HCT116 (cell line): ENCODE data around the gene CTSV.
A peak's percentile ranks its signal among the peaks of the same experiment; 100 is the strongest.
"Not testable (repeated sequence)": the region's sequence is repeated elsewhere in the genome, so short reads cannot be mapped to it uniquely, and the experiment has no call there.

ENCODE experiments used
- EZH2phosphoT487 ChIP-seq: fragments of 200-600 bp; IDR thresholded peaks from 2 replicates; pipeline ENCODE4 v1.6.1; 2018; ENCODE audit warnings: antibody characterized with exemption, borderline replicate concordance
- POLR2A ChIP-seq: IDR thresholded peaks from 2 replicates; pipeline ENCODE4 v1.7.0; 2011; ENCODE audit warnings: borderline replicate concordance; ENCODE audit not compliant: insufficient read depth, insufficient read length; ENCODE audit errors: extremely low read depth
- POLR2AphosphoS5 ChIP-seq: IDR thresholded peaks from 2 replicates; pipeline ENCODE4 v1.6.1; 2011; ENCODE audit warnings: mild to moderate bottlenecking, low read depth, low read length, moderate library complexity
- TF ChIP-seq, protein P1 (sequence below): IDR thresholded peaks from 2 replicates; pipeline ENCODE4 v1.6.1; 2012; ENCODE audit warnings: low read depth
- TF ChIP-seq, protein P2 (sequence below), 3 experiments: fragments of 200-600 bp in 1 of 3; sonication (generic) in 1 of 3; IDR thresholded peaks in 2 of 3; conservative IDR thresholded peaks in 1 of 3; 2 replicates each; pipeline ENCODE4 v1.5.1; 2012 to 2017; ENCODE audit warnings: low read depth in 2 of 3, low read length in 2 of 3, antibody characterized with exemption in 1 of 3, borderline replicate concordance in 1 of 3, control low read depth in 1 of 3, mild to moderate bottlenecking in 1 of 3, mixed read lengths in 1 of 3, mixed run types in 1 of 3, moderate library complexity in 1 of 3; ENCODE audit not compliant: insufficient read depth in 1 of 3

DNA sequence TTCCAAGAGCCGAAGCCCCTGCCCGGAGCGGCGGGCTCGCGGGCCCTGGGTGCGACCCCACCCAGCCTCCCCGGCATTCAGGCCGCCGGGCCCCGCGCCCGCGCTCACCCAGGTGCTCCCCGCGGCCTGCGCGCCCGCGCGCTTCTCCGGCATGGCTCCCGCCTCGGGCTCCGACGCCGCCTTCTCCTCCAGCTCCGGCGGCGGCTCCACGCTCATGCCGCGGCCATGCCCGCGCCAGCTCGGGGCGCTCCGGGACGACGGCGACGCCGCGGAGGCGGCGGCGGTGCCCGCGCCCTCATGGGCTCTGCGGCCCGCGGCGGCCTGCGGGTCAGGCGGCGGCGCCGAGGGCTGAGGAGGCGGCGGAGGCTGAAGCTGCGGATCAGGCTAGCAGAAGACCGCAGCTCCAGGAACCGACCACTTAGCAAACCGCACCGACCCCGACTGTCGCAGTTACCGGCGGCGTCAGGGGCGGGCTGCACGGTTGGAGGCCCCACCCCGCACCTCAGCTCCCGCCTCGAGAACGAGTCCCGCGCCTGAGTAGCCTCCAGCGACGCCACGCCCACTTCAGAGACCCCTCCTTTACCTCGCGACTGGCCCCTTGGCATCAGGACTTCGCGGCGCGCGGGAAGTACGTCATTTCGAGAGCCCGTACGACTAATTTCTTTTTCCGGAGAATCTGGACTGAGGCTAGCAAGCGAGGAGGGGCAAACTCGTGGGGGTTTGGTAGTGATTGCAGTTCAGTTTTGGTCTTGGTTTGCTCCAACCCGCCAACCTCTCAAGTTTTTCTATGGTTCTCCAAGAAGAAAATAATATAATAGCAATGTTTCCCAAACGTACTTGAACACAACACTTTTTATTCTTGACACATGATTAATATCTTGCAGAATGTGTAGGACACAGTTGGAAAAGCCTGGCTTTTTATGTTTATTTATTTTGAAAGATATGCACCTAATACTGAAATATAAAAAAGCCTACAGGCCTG, 25.5 kb downstream of the CTSV start:
- TF ChIP-seq, protein P1, sequence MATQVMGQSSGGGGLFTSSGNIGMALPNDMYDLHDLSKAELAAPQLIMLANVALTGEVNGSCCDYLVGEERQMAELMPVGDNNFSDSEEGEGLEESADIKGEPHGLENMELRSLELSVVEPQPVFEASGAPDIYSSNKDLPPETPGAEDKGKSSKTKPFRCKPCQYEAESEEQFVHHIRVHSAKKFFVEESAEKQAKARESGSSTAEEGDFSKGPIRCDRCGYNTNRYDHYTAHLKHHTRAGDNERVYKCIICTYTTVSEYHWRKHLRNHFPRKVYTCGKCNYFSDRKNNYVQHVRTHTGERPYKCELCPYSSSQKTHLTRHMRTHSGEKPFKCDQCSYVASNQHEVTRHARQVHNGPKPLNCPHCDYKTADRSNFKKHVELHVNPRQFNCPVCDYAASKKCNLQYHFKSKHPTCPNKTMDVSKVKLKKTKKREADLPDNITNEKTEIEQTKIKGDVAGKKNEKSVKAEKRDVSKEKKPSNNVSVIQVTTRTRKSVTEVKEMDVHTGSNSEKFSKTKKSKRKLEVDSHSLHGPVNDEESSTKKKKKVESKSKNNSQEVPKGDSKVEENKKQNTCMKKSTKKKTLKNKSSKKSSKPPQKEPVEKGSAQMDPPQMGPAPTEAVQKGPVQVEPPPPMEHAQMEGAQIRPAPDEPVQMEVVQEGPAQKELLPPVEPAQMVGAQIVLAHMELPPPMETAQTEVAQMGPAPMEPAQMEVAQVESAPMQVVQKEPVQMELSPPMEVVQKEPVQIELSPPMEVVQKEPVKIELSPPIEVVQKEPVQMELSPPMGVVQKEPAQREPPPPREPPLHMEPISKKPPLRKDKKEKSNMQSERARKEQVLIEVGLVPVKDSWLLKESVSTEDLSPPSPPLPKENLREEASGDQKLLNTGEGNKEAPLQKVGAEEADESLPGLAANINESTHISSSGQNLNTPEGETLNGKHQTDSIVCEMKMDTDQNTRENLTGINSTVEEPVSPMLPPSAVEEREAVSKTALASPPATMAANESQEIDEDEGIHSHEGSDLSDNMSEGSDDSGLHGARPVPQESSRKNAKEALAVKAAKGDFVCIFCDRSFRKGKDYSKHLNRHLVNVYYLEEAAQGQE, result not testable (repeated sequence)
- TF ChIP-seq POLR2A, result peak; percentile 44
- TF ChIP-seq, protein P2, sequence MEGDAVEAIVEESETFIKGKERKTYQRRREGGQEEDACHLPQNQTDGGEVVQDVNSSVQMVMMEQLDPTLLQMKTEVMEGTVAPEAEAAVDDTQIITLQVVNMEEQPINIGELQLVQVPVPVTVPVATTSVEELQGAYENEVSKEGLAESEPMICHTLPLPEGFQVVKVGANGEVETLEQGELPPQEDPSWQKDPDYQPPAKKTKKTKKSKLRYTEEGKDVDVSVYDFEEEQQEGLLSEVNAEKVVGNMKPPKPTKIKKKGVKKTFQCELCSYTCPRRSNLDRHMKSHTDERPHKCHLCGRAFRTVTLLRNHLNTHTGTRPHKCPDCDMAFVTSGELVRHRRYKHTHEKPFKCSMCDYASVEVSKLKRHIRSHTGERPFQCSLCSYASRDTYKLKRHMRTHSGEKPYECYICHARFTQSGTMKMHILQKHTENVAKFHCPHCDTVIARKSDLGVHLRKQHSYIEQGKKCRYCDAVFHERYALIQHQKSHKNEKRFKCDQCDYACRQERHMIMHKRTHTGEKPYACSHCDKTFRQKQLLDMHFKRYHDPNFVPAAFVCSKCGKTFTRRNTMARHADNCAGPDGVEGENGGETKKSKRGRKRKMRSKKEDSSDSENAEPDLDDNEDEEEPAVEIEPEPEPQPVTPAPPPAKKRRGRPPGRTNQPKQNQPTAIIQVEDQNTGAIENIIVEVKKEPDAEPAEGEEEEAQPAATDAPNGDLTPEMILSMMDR (IDR thresholded peaks at IDR 0.05 in 2 of 3, conservative IDR thresholded peaks at IDR 0.05 in 1 of 3; ENCODE audit: borderline replicate concordance in 1 of 3, insufficient read depth in 1 of 3, low read depth in 2 of 3, low read length in 2 of 3), result not testable (repeated sequence)
- TF ChIP-seq EZH2phosphoT487, result not testable (repeated sequence)
- peak; percentile 78 for TF ChIP-seq POLR2AphosphoS5
